Activated CD4-positive, alpha-beta T cell treated with anti-CD3 and anti-CD28 coated beads, Interleukin-2, amount 50 U/mL, for 48 hours (primary cell): ENCODE results near the gene LRRC41.
"Not testable (repeated sequence)": the region's sequence is repeated elsewhere in the genome, so short reads cannot be mapped to it uniquely, and the experiment has no call there.

ENCODE experiments used
- DNase-seq, 2 experiments: peaks; one replicate each; pipeline ENCODE4 v3.0.0-alpha.2; 2020

The LRRC41 gene

GRCh38 chr1:46285730-46286477 is 17.5 kb downstream of the LRRC41 start:
- peak; percentile 26 to 30 for DNase-seq

DNA sequence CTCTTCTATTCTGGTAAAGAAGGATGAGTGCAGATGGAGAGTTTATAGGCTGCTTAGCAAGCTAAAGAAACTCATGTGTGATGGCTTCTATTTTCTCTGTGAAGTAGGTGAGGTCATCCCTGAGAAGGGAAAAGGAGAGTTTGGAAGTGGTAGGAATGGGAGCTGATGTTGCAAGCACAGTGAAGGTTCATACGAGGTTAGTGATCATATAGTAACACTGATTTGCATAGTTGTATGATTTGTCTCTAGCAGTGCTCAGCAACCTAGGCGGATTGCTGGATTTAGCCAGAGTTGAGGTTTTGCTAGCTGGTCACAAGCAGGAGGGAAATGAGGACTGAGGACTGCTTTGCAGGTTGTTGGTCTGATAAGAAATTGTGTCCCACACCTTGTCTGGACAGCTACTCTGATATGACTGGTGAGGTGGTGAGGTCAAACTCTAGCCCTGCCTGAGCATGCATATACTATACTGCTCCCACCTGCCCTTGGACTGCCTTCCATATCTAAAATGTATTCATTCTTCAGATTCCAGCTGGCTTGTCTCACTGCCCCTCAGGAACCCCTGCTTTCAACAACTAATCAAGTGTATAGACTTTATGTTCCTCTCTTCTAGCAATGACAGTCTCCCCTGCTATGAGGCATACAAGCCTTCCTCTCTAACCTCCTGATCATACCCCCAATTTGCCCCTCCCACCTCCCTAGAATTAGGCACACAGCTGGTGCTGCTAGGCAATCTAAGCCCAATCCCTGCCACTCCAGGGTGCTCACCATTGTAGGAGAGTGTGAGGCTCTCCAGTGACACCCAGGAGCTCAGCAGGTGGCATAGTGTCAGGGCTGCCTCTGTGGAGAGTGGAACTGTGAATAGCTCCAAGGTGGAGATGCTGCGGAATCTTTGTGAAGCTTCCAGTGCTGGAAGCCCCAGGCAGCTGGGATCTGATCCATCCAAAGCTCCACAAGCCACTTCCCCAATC is 18.5 kb downstream of the LRRC41 start:
- no peak for DNase-seq

- no peak for DNase-seq
These were observed 19.4 kb downstream of the LRRC41 start for GRCh38 chr1:46284058-46284457.

GRCh38 chr1:46281021-46281420 is 22.4 kb downstream of the LRRC41 start:
- no peak for DNase-seq

- no peak for DNase-seq
These were observed 23.3 kb downstream of the LRRC41 start for GRCh38 chr1:46280092-46280491.

DNA sequence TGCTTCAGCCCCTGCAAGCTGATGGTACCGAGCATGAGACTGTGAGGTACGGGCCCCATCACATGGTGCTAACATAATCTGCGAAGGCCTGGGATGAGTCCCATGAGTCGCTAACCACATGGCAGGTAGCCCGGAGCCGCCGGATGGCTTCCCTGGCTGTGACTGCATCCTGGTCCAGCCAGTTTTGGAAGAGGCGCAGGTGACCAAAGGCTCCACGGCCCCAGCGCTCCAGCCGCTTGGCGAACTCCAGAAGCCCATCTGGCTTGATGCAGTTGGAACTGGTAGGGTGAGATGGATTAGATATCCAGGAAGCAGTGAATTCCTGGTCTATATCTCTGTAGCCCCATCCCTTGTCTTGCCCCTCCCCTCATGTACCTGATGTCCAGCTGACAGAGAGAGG is 24.6 kb downstream of the LRRC41 start:
- DNase-seq = no peak

DNA sequence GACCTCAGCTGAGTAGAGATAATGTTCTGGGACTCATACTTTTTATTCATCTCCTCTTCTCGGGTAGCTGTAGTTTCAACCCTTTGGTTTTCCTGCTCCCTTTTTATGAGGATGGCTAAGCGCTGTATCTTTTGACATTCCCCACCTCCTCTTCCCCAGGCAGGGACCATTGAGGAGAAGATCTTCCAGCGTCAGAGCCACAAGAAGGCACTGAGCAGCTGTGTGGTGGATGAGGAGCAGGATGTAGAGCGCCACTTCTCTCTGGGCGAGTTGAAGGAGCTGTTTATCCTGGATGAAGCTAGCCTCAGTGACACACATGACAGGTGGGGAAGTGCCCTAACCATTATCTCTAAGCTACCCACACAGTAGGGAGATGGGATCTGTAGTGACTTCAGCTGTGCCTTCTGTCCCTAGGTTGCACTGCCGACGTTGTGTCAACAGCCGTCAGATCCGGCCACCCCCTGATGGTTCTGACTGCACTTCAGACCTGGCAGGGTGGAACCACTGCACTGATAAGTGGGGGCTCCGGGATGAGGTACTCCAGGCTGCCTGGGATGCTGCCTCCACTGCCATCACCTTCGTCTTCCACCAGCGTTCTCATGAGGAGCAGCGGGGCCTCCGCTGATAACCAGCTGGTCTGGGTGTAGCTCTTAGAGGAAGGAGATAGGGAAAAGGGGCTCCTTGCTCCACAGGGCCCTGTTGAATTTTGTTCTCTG is 25.6 kb downstream of the LRRC41 start:
- no peak for DNase-seq

DNA sequence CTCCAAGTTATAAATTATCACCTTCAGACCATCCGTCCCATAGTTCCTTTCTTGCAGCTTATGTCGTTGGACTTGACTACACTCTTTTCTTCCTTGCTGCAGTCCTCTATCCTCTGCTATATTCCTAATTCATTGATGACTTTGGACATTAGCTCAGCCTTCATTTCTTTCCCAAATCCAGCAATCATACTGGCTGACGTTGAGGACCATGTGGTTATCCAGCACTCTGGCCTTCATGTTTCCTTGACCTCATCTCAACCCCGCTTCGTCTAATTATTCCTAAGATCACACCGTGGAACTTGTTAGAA is 28.4 kb downstream of the LRRC41 start:
- no peak for DNase-seq

GRCh38 chr1:46274225-46275029 is 29.0 kb downstream of the LRRC41 start:
- DNase-seq = no peak

DNA sequence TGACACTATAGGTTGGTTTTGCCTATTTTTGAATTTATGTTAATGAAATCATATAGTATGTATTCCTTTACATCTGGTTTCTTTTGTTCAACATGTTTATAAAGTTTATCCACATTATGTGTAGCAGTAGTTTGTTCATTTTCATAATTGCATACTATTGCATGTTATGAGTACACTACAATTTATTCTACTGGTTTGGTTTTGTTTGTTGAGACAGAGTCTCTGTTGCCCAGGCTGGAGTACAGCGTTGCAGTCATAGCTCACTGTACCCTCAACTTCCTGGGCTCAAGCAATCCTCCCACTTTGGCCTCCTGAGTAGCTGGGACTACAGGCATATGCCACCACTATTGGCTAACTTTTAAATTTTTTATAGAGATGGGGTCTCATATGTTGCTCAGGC is 34.8 kb downstream of the LRRC41 start:
- DNase-seq = no peak

DNA sequence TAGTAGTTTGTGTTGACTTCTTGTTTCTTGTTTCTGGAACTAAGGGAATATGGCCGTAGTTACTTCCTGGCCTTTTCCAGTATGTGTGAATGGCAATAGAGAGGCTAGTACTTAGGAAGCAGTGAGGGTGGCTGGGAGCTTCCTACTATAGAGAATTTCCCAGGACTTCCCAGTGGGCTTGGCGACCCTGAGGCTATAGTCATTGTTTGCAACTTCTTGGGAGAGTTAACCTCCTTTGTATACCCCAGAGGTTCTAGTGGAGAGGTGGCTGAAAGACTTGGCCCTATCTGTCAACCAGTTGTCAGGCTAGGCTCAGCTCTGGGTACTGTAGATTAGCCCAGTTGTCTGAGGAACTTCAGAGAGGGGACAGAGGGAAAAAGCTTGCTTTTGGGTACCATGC is 40.3 kb downstream of the LRRC41 start:
- DNase-seq = no peak

GRCh38 chr1:46262508-46262907 is 40.9 kb downstream of the LRRC41 start:
- no peak for DNase-seq

GRCh38 chr1:46256523-46256922 is 46.9 kb downstream of the LRRC41 start:
- no peak for DNase-seq

- no peak for DNase-seq
These were observed 48.7 kb downstream of the LRRC41 start for GRCh38 chr1:46254668-46255067.

- peak; percentile 53 to 57 for DNase-seq
These were observed 55.1 kb downstream of the LRRC41 start for GRCh38 chr1:46248122-46248920.

DNA sequence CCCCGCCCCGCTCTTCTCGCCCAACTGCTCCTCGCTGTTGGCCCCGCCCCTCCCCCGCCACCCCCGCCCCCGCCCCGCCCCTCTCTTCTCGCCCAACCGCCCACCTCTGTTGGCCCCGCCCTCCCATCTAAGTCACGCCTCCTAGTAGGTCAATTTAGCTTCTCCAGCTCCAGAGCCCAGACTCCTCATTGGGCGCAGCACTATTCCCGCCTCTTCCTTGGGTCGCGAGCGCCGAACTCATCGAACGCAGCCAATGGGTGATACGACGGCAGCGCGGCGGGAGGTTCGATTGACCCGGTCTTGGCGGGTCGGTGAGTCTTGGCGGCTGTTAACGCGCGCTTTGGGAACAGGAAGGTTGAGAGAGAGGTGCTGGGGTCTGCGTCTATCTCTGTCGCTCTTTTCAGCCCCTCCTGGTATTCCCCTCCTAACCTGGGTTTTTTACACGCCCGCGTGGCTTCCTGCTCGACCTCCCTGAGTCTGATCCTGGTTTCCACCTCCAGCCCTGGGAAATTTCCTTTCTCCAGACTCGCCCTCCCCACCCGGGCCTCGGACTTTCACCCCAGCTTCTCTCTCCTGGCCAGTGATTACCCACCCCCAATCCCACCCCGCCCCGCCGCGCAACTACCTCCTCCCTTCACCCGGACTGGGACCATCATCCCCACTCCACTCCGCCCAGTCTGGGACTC is 55.8 kb downstream of the LRRC41 start, which contains the start of gene RAD54L:
Gene RAD54L (plus strand): TSS at position 328 of the 686 bp plus-strand sequence. CDS start 643 bp downstream, outside the sequence.
- peak; percentile 98 to 99 for DNase-seq

- peak; percentile 61 to 71 for DNase-seq
These were observed 56.6 kb downstream of the LRRC41 start for GRCh38 chr1:46246548-46247435.

- DNase-seq = not testable (repeated sequence)
These were observed 57.3 kb downstream of the LRRC41 start for GRCh38 chr1:46246136-46246535.

DNA sequence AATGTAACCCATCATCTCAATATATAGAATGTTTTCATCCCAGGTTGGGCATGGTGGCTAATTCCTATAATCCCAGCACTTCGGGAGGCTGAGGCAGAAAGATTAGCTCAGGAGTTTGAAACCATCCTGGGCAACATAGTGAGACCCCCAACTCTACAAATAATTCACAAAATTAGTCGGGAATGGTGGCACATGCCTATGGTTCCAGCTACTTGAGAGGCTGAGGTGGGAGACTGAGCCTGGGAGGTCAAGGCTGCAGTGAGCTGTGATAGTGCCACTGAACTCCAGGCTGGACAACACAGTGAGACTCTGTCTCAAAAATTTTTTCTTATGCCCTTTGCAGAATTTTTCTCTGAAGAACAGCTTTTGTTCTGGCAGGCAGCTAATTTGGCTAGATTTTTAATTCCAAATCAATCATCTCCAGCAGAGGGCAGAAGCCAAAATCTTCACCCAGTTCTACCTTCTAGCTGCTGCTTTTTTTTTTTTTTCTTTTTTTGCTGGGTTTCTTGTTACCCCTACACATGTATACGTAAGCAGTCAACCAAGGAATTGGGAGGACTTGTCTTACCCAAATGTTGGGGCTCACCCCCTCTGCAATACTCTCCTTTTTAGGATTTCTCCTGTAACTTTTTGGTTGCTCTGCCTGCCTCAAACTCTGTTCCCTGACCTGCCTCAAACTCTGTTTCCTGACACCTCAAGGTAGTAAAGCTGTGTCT is 58.6 kb downstream of the LRRC41 start:
- no peak for DNase-seq
